Keratinocyte (primary cell): ENCODE data around the gene NT5C. TPM values are rescaled to one million over a fixed set of nuclear protein-coding genes. Genes with fewer than 3 reads are reported as not detected.
"Not testable (repeated sequence)": the region's sequence is repeated elsewhere in the genome, so short reads cannot be mapped to it uniquely, and the experiment has no call there.

Experiments
- DNase-seq: peaks from one replicate; pipeline ENCODE4 v3.0.0-alpha.2; 2011; ENCODE audit warnings: low read depth, missing footprints, low spot score
- FAIRE-seq: peaks from 2 replicates; lab custom pipeline; 2011; peaks lifted over from hg19 to GRCh38; lab: Jason Lieb, UNC
- H2AFZ ChIP-seq: 2 replicates; pipeline ENCODE4 v1.6.0; 2012; ENCODE audit warnings: low read length, control low read depth, inconsistent platforms; ENCODE audit not compliant: control insufficient read depth
- H3K27ac ChIP-seq: 2 replicates; pipeline ENCODE4 v1.5.1; 2011; ENCODE audit warnings: low read length; ENCODE audit not compliant: control insufficient read depth, insufficient read depth
- H3K27me3 ChIP-seq: 3 replicates; pipeline ENCODE4 v1.6.0; 2011; ENCODE audit warnings: low read length; ENCODE audit not compliant: control insufficient read depth, insufficient read depth; ENCODE audit errors: extremely low read depth
- H3K36me3 ChIP-seq, 2 experiments: 2 replicates in 1 of 2; 3 replicates in 1 of 2; pipeline ENCODE4 v1.5.1; 2011; ENCODE audit warnings: low read length in 2 of 2, mild to moderate bottlenecking in 1 of 2; ENCODE audit not compliant: control insufficient read depth in 2 of 2, insufficient read depth in 2 of 2; ENCODE audit errors: extremely low read depth in 1 of 2
- H3K4me1 ChIP-seq: 3 replicates; pipeline ENCODE4 v1.5.1; 2011; ENCODE audit warnings: low read length; ENCODE audit not compliant: control insufficient read depth, insufficient read depth; ENCODE audit errors: extremely low read depth
- H3K4me2 ChIP-seq: 3 replicates; pipeline ENCODE4 v1.6.0; 2011; ENCODE audit warnings: low read depth, low read length; ENCODE audit not compliant: control insufficient read depth, insufficient read depth; ENCODE audit errors: extremely low read depth
- H3K4me3 ChIP-seq, 3 experiments: fragments of 200-600 bp in 1 of 3; sonication (generic) in 1 of 3; 2 replicates in 2 of 3; 3 replicates in 1 of 3; pipeline ENCODE4 v1.5.1; 2011 to 2016; ENCODE audit warnings: low read length in 3 of 3, mild to moderate bottlenecking in 3 of 3, control low read depth in 2 of 3, inconsistent platforms in 1 of 3, low read depth in 1 of 3, mixed read lengths in 1 of 3, mixed run types in 1 of 3, moderate library complexity in 1 of 3; ENCODE audit not compliant: control insufficient read depth in 2 of 3, insufficient read depth in 2 of 3; ENCODE audit errors: extremely low read depth in 1 of 3
- H3K79me2 ChIP-seq: 2 replicates; pipeline ENCODE4 v1.6.0; 2012; ENCODE audit warnings: low read length; ENCODE audit not compliant: control insufficient read depth, insufficient read depth
- H3K9ac ChIP-seq: 3 replicates; pipeline ENCODE4 v1.6.0; 2011; ENCODE audit warnings: low read length; ENCODE audit not compliant: control insufficient read depth, insufficient read depth; ENCODE audit errors: extremely low read depth
- H3K9me1 ChIP-seq: 3 replicates; pipeline ENCODE4 v1.6.0; 2011; ENCODE audit warnings: low read length; ENCODE audit not compliant: control insufficient read depth, insufficient read depth; ENCODE audit errors: extremely low read depth
- H3K9me3 ChIP-seq: 2 replicates; pipeline ENCODE4 v1.5.1; 2012; ENCODE audit warnings: low read depth, low read length; ENCODE audit not compliant: control insufficient read depth
- H4K20me1 ChIP-seq: 3 replicates; pipeline ENCODE4 v1.6.0; 2011; ENCODE audit warnings: low read length; ENCODE audit not compliant: control insufficient read depth, insufficient read depth; ENCODE audit errors: extremely low read depth
- EZH2 ChIP-seq: IDR thresholded peaks from one replicate; pipeline ENCODE4 v1.6.1; 2012; ENCODE audit warnings: inconsistent platforms, mild to moderate bottlenecking, low read length, moderate library complexity
- dilution Hi-C: fragments of 300-500 bp; cut with MboI; formaldehyde crosslinking; loops from one replicate; pipeline ENCODE4 v1.7.0; 2020; ENCODE audit warnings: low sequenced_read_pairs; ENCODE audit not compliant: extremely low pct_ligation_motif_present
- polyA plus RNA-seq, 5 experiments: library from polyadenylated mRNA; depleted of rRNA in 3 of 5; stranded (reverse) in 3 of 5; stranded (forward) in 1 of 5; unstranded in 1 of 5; fragments of >200 nt; gene quantifications; 1 replicate in 1 of 5; 2 replicates in 3 of 5; 3 replicates in 1 of 5; pipeline versions ENCODE4 v1.2.1 to v1.2.3, GENCODE V29; 2011 to 2012; ENCODE audit warnings: missing spikeins in 2 of 5, low read depth in 1 of 5, low replicate concordance in 1 of 5
- TF ChIP-seq, protein P1 (sequence below), 3 experiments: IDR thresholded peaks in 1 of 3; conservative IDR thresholded peaks in 1 of 3; optimal IDR thresholded peaks in 1 of 3; 2 replicates in 2 of 3; 3 replicates in 1 of 3; pipeline versions ENCODE3 to v1.5.1; 2011; ENCODE audit warnings: low read length in 3 of 3, mild to moderate bottlenecking in 3 of 3, moderate library complexity in 2 of 3, control low read depth in 1 of 3, inconsistent platforms in 1 of 3; ENCODE audit not compliant: insufficient read depth in 2 of 3; ENCODE audit errors: extremely low read depth in 1 of 3

Gene NT5C
- polyA plus RNA-seq, 1 donor (not counting 4 experiments of a cell fraction or from before 2014, with no cell fraction given) = 29.9 TPM

DNA sequence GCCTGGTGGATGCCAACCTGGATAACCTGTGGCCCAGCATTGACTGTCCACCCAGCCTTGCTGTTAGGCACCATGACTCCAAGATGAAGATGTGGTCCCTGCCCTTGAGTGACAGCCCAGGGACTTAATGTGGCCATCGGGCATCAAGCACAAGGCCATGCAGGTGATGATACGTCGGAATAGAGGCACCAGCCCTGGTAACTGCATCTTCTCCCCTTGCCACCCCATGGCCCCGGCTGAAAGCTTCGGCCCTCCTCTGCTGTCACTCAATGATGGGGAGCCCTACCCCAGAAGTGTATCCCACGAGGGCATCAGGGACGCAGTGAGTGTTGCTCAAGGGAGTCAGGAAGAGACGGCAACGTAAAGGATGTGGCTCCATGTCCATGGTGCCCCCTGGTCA, 2.0 kb downstream of the NT5C start:
- DNase-seq (no peak), FAIRE-seq (no peak)
- Histone ChIP-seq H3K27ac (no peak overlapping the region), H3K79me2 (peaks cover 7% of the 10 kb centered on the region), H3K9me3 (no peaks in the 10 kb centered on the region), H3K4me1 (peaks cover 22% of the 10 kb centered on the region), H3K4me3 (no peak overlapping the region), H3K9ac (no peak overlapping the region), H3K36me3 (peaks cover 12 to 18% of the 10 kb centered on the region in 2 experiments), H4K20me1 (no peaks in the 10 kb centered on the region), H2AFZ (no peak overlapping the region), H3K27me3 (no peaks in the 10 kb centered on the region), H3K9me1 (no peaks in the 10 kb centered on the region), H3K4me2 (no peak overlapping the region)
- TF ChIP-seq, protein P1, sequence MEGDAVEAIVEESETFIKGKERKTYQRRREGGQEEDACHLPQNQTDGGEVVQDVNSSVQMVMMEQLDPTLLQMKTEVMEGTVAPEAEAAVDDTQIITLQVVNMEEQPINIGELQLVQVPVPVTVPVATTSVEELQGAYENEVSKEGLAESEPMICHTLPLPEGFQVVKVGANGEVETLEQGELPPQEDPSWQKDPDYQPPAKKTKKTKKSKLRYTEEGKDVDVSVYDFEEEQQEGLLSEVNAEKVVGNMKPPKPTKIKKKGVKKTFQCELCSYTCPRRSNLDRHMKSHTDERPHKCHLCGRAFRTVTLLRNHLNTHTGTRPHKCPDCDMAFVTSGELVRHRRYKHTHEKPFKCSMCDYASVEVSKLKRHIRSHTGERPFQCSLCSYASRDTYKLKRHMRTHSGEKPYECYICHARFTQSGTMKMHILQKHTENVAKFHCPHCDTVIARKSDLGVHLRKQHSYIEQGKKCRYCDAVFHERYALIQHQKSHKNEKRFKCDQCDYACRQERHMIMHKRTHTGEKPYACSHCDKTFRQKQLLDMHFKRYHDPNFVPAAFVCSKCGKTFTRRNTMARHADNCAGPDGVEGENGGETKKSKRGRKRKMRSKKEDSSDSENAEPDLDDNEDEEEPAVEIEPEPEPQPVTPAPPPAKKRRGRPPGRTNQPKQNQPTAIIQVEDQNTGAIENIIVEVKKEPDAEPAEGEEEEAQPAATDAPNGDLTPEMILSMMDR (optimal IDR thresholded peaks at IDR 0.05 in 1 of 3, IDR thresholded peaks at IDR 0.05 in 1 of 3, conservative IDR thresholded peaks at IDR 0.05 in 1 of 3; ENCODE audit: extremely low read depth in 1 of 3, insufficient read depth in 2 of 3, low read length in 3 of 3) = no peak
- no peak for TF ChIP-seq EZH2
- dilution Hi-C loops = no loop called here

DNA sequence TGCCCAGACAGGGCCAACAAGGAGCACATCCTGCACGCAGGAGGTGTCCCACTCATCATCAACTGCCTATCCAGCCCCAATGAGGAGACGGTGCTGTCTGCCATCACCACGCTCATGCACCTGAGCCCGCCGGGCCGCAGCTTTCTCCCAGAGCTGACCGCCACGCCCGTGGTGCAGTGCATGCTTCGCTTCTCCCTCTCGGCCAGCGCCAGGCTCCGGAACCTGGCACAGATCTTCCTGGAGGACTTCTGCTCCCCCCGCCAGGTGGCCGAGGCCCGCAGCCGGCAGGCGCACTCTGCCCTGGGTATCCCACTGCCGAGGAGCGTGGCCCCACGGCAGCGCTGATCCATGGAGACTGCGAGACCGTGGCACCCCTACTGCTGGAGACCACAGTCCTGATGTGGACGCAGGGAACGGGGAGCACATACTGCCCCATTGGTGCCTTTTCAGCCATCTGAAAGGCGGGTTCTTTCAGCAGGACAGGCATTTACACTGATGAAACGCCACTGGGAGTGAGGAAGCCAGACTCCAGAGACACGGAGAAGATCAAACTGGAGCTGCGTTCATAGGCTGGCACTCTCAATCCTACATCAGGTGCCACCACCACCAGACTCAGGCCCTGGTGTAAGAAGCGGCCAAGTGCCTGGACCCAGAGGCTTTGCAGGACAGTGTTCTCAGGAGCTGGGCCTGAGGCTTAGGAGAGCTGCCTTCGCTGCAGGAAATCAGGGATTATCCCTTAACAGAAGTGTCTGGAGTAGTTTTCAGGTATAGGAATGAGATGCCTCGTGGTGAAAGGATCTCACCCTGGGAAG, 2.6 kb downstream of the NT5C start:
- Histone ChIP-seq H3K4me1 (peaks cover 26% of the 10 kb centered on the region), H3K4me2 (no peak overlapping the region), H3K9me1 (no peaks in the 10 kb centered on the region), H3K9ac (no peak overlapping the region), H3K36me3 (peaks cover 12 to 18% of the 10 kb centered on the region in 2 experiments), H3K79me2 (peaks cover 7% of the 10 kb centered on the region), H3K27me3 (no peaks in the 10 kb centered on the region), H4K20me1 (no peaks in the 10 kb centered on the region), H3K4me3 (no peak overlapping the region), H2AFZ (no peak overlapping the region), H3K9me3 (no peaks in the 10 kb centered on the region), H3K27ac (no peak overlapping the region)
- dilution Hi-C loops = no loop called here
- no peak for TF ChIP-seq EZH2
- TF ChIP-seq, protein P1 (optimal IDR thresholded peaks at IDR 0.05 in 1 of 3, IDR thresholded peaks at IDR 0.05 in 1 of 3, conservative IDR thresholded peaks at IDR 0.05 in 1 of 3; ENCODE audit: extremely low read depth in 1 of 3, insufficient read depth in 2 of 3, low read length in 3 of 3) = no peak
- DNase-seq (no peak), FAIRE-seq (no peak)

DNA sequence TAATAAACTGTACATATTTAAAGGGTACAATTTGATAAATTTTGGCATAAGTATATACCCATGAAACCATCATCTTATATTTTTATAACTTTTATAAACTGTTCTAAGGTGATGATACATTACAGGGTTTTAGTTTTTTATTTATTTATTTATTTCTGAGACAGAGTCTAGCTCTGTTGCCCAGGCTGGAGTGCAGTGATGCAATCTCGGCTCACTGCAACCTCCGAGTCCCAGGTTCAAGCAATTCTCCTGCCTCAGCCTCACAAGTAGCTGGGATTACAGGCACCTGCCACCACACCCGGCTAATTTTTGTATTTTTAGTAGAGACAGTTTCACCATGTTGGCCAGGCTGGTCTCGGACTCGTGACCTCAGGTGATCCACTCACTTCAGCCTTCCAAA, 3.6 kb downstream of the NT5C start:
- H4K20me1 ChIP-seq, H2AFZ ChIP-seq, H3K9me3 ChIP-seq, FAIRE-seq, H3K4me3 ChIP-seq, dilution Hi-C loops, H3K9me1 ChIP-seq, H3K4me2 ChIP-seq, H3K27me3 ChIP-seq, H3K27ac ChIP-seq, H3K9ac ChIP-seq, DNase-seq, H3K79me2 ChIP-seq: not testable (repeated sequence)
- H3K4me1 ChIP-seq = peaks cover 30% of the 10 kb centered on the region
- peaks cover 12 to 18% of the 10 kb centered on the region in 2 experiments for H3K36me3 ChIP-seq
